HG02588 (cell line): ENCODE measurements around the gene WDTC1.
A peak's percentile ranks its signal among the peaks of the same experiment; 100 is the strongest.

Experiments
- ATAC-seq: cut with Tn5 transposase; IDR thresholded peaks from one replicate; pipeline ENCODE4 v1.9.1; 2021; ENCODE audit warnings: mild to moderate bottlenecking, moderate library complexity; ENCODE audit not compliant: unreplicated experiment

Gene WDTC1

GRCh38 chr1:27332536-27333281, 98.3 kb downstream of the WDTC1 start:
- ATAC-seq = no peak

GRCh38 chr1:27333717-27334279, 99.4 kb downstream of the WDTC1 start:
- no peak for ATAC-seq

GRCh38 chr1:27335506-27336422, 101.3 kb downstream of the WDTC1 start:
- ATAC-seq = no peak

- no peak for ATAC-seq
Measured at GRCh38 chr1:27336756-27337155, 102.3 kb downstream of the WDTC1 start.

- ATAC-seq = no peak
Measured at GRCh38 chr1:27338751-27339150, 104.3 kb downstream of the WDTC1 start.

- ATAC-seq = no peak
Measured at GRCh38 chr1:27339213-27339612, 104.8 kb downstream of the WDTC1 start.

- peak; percentile 45 for ATAC-seq
Measured at GRCh38 chr1:27341525-27342252, 107.3 kb downstream of the WDTC1 start, which contains the start of gene SYTL1. TSS of gene SYTL1 (plus strand) at chr1:27342022. CDS start at chr1:27345335, 3,313 bp downstream.

GRCh38 chr1:27342391-27342777, 108.0 kb downstream of the WDTC1 start:
- ATAC-seq = no peak

GRCh38 chr1:27342778-27343638, 108.6 kb downstream of the WDTC1 start:
- ATAC-seq = no peak

GRCh38 chr1:27343639-27344025, 109.2 kb downstream of the WDTC1 start:
- ATAC-seq = no peak

- ATAC-seq = no peak
Measured at GRCh38 chr1:27345272-27345671, 110.8 kb downstream of the WDTC1 start.

GRCh38 chr1:27346357-27346756, 111.9 kb downstream of the WDTC1 start:
- ATAC-seq = no peak

- ATAC-seq = no peak
Measured at GRCh38 chr1:27346991-27347624, 112.7 kb downstream of the WDTC1 start.

- ATAC-seq = no peak
Measured at GRCh38 chr1:27348861-27349783, 114.7 kb downstream of the WDTC1 start.

GRCh38 chr1:27349784-27350662, 115.6 kb downstream of the WDTC1 start:
- no peak for ATAC-seq

- no peak for ATAC-seq
Measured at GRCh38 chr1:27350663-27351540, 116.5 kb downstream of the WDTC1 start.
